DMS 273 (cell line): ENCODE results near the gene CYP26B1.
A peak's percentile ranks its signal among the peaks of the same experiment; 100 is the strongest.

Source experiments
- DNase-seq: peaks from one replicate; lab custom pipeline; 2025; ENCODE audit not compliant: unreplicated experiment; lab: John Stamatoyannopoulos, UW

CYP26B1 gene

GRCh38 chr2:72155737-72156136 is 8.1 kb upstream of the CYP26B1 start:
- no peak for DNase-seq

- DNase-seq, result no peak
Measured at GRCh38 chr2:72155151-72155550, 7.5 kb upstream of the CYP26B1 start.

DNA sequence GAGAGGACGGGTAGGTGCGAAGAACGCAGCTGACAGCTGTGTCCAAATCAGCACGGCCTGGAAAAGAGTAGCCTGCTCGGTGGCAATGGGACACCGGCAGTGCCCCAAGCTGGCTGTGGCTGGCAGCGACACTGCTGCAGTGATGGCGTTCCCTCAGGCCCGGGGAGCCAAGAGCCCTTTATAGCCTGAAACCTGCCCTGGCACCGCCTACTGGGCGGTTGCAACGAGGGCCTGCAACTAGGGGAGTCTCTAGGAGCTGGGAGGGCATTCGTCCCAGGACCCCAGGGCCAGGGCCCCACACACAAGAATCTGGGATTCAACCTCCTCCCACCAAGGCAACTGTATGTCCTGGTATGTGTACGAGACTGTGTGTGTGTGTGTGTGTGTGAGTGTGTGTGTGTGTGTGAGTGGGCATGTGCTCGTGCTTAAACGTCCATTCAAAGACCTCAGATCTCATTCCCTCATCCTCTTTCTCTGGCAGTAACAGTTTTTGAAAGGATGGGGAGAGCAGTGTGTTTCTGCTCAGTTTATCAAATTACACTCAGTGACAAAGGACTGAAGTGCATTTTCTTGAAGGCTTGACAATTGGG is 6.8 kb upstream of the CYP26B1 start:
- no peak for DNase-seq

GRCh38 chr2:72153924-72154323 is 6.3 kb upstream of the CYP26B1 start:
- no peak for DNase-seq

- no peak for DNase-seq
Measured at GRCh38 chr2:72153026-72153791, 5.5 kb upstream of the CYP26B1 start.

DNA sequence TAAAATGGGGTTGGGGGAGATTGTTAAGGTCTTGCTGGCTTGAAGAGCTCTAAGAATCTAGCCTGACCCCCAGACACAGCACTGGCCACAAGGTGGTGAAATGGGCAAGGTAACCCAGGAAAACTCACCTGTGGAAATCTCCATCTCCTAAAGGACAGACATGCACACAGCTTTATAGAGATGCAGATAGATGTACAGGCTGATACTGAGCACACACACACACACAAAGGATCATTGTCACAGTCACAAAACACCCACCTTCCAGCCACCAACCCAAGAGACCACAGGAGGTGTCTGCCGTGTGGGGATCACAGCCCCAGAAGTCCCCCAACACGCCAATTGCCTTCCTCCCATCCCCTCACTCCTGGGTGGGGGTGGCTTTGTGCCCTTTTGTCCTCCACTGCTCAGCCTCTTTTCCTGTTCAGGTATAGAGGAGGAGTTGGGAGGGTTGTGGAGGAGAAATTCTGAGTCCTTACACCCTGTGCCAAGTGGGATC is 3.2 kb upstream of the CYP26B1 start:
- no peak for DNase-seq

DNA sequence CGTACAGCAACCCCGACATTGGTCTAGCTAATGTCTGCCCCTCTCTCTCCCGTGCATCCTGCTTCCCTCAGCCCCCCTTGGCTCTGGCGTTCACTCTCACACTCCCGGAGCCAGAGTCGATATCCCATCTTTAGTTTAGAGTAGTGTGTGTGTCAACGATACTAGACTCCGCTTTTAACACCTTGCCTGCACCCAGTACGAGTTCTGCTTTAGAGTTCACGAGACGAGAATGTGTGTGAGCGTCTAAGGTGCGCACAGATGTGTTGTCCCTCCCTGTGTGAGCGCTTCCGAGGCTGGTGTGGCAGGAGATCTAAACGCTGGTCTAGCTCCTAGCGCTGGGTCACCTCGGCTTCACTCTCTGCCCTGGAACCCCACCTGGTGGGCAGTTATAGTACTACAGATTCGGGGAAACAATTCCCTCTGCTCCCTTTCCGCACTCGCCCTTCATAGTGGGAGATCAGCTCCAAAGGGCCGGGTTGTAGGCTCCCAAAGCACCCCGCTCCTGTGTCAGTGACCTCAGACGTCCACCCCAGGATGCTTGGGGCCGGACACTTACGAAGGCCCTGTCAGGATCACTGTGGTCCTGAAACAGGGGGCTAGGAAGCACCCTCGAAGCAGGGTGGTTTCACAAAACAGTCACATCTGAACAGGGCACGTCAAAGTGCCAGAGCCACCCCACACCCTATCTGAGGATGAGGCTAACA is 2.6 kb upstream of the CYP26B1 start:
- DNase-seq, result peak; percentile 93

DNA sequence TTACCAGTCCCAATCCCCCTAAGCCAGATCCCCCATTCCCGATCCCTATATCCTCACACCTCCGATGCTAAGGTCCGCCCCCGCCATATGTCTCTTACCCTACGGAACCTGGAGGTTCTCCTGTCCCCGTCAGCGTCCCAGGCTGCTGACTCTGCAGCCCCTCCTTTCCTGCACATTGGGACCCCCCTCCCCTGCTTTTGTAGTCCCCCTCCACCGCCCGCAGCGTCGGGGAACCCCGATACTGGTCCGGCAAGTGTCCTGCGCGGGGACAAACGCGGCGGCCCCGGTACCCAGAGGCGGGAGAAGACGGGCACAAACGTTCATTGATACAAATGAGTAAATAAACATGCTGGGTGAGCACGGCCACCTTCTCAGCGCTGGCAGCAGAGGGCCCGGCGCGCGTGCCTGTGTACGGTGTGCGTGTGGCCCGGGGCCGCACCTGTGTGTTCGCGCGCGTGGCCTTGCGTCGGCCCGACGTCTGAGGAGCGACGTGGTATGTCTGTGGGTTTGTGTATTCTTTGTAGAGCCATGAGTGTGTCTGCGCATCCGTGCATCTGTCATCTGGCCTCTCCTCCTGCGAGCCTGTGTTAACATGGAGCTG is 2.0 kb upstream of the CYP26B1 start:
- peak; percentile 70 for DNase-seq

DNA sequence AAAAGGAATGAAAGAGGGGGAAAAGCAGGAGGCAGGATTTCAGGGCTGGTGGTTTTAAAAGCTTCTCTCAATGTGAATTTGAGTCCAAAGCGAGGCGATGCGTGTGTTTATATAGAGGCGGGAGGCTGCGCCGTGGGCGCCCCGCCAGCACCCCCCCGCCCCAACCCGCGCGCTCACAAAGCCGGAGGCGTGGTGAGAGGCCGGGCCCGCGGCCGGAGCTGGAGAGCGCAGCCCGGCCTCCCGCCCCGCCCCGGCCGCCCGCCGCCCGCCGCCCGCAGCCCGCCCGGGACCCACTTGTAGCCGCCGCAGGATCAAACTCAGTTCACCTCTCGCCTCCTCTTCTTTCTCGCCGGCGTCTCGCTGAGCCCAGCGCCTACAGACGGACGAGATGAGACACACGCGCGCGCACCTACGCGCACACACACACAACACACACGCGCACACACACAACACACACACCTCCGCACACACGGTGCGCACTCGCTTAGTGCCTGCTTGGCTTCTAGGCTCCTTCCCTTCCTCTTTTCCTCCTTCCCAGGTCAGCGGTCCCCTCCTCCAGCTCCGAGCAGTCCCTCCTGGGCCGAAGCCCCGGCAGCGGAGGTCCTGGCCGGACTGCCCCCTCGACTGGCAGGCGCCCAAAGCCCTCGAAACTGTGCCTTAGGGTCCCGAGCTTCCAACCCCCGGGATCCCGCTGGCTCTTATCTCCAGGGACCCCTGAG is 1.3 kb upstream of the CYP26B1 start:
- peak; percentile 75 for DNase-seq

- peak; percentile 67 for DNase-seq
Measured at GRCh38 chr2:72148003-72148836, 558 bp upstream of the CYP26B1 start.

DNA sequence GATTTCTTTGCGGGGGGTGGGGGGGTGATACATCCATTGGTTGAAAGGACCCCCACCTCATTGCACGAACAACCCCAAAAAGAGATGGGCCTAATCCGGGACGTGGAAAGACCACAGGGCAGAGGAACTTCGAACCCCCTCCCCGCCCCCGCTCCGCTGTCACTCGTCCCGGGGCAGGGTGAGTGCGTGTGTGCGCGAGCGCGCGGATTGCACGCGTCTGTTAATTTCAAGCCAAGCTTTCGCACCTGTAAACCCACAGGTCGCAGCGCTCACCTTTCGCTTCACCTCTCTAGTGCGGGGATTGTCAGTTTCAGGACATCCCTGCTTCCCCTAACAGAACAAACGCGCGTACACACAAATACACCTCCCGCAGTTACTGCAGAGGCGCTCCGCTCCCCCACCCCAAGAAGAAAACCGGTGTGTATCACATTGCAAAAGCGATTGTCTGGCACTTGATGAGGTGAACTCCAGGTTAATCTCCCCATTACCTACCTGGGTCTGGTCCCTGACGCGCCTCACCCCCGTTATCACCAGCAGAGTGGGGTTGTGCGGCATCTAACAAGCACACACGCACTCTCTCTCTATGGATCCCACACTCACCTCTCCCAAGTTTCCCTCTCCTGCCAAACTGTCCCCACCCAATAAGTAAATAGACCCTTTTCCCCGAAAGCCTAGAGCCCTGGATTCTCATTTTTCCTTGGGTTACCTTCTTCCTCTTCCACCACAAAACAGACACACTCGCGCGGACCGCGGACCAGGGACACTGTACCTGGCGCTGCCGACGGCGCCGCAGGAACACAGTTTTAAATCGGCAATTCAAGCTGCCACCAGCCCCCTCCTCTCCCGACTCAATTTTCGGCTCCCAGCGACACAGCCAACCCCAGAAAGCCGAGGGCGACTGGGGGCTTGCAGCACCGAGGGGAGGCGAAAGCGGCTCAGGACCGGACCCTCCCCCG is 1.0 kb downstream of the CYP26B1 start:
- peak; percentile 42 for DNase-seq

DNA sequence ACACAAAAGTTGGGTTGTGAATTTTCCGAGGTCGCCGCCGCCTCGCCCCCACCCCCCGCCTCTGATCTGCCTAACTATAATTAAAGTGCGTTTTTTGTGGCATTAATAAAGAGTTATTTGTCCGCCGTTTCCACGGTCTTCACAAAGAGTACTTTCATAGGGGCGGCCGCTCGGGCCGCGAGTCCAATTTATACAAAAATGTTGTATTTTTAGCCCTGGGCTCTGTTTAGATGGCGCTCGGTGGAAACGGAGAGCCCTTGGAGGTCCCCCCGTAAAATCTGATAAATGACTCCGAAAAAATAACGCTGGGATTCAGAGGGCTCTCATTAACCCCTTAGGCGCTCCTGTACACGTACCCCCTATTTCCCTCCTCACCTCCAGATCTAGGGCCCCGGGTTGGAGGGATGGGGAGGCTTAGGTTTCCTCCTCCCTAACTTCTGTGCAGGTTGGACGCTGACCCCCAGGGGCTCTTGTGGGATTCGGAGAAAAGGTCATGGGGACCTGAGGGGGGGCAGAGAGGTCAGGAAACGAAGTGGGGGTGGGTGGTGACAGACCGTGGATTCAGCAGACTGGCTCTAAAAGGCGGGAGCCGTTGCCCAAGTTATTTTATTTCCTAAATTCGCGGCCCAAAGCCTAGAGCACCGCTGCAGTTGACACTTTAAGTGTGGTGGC is 1.9 kb downstream of the CYP26B1 start:
- DNase-seq, result peak; percentile 66

DNA sequence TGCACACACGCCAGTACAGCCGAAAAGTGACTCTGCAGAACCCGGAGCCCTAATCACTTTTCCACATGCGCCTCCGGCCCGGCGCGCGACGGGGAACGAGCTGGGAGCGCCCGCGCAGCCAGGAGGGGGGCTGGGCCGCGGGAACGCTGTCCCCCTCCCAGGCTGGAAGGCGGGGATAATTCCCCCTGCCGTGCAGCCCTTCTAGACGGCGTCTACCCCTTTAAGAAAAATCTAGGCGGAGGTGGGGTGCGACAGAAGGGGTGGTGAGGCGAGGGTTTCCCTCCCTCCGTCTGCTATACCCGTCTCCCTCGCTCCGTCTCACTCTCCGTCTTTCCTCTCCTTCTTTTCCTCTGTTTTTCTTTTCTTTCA is 2.4 kb downstream of the CYP26B1 start:
- DNase-seq, result peak; percentile 84

DNA sequence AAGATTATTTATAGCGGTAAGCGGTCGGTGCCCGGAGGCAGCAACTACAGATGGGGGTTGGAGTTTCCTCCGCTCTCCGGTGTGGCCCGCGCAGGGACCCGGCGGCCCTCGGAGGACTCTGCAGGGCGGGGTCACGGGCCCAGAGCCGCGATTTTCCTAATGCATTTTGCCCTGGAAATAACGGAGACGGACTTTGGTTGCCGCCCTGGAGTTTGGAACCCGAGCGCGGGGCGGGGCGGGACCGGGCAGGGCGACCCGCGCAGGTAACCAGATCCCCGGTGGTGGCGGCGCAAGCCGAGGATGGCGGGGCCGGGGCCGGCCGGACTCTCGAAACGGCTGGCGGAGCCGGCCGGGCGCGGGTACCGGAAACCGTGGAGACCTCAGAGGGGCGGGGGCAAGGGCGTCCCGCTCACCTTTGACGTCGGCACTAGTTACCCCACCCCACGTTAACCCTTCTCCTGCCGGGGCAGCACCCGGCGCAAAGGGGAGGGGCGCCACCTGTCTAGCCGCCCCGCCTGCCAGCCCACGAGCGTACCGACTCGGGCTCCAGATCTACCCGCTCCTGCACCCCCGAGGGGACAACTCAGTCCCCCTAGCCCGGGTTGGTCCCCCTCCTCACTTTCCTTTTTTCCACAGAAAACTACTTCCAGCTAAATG is 2.9 kb downstream of the CYP26B1 start:
- DNase-seq, result peak; percentile 84

GRCh38 chr2:72144274-72144631 is 3.4 kb downstream of the CYP26B1 start:
- DNase-seq, result no peak

GRCh38 chr2:72143441-72144273 is 4.0 kb downstream of the CYP26B1 start:
- DNase-seq, result no peak
